ENCODE data around the gene AHCYL2. TPM values are rescaled to one million over a fixed set of nuclear protein-coding genes. Genes with fewer than 3 reads are reported as not detected.

The AHCYL2 gene
- total RNA-seq, 4 donors from 2014 or later, result 22.7 to 41.0 (median 35.7) TPM

DNA sequence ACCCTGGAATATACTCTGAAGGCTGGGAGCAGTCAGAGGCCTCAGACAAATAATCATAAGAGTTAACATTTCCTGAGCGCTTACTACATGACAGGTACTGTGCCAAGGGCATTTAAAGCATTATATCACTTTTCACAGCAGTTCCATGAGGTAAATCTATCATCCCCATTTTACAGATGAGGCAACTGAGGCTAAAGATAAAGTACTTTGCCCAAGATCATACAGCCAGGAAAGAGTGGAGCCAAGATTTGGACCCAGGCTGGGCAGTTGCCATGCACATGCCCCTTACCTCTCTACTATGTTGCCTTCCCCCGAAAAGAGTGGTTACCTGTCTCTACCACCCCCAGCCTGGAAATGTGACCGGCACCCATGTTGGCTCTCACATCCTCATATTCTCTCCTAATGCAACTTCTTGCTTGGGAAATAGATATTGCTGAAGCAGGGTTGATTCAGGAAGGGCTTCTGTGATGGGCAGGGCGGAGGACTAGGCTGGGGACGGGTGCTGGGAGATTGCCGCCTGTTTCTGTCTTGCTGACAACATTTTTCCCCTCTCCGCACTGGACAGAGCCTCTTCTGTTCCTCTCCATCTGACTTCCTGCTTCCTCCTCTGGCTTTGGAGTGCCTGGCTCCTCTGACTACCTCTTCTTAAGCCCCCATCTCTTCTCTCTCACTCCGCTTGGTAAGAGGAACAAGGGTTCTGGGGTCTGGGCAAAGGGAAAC lies 22.6 kb upstream of the AHCYL2 start:
- no peak for ATAC-seq

GRCh38 chr7:129203050-129203741 lies 21.6 kb upstream of the AHCYL2 start:
- Histone ChIP-seq H3K27me3 (no peaks in the 10 kb centered on the region), H3K4me1 (no peaks in the 10 kb centered on the region), H3K36me3 (no peaks in the 10 kb centered on the region), H3K27ac (no peak overlapping the region), H3K9me3 (no peaks in the 10 kb centered on the region), H3K4me3 (no peak overlapping the region)
- TF ChIP-seq CTCF (IDR thresholded peaks at IDR 0.05 in 4 of 5, conservative IDR thresholded peaks at IDR 0.05 in 1 of 5) (no peak), POLR2A (IDR thresholded peaks at IDR 0.05) (no peak)
- no peak for ATAC-seq
- intact Hi-C loops (cut with DNase I; ENCODE audit: low total_unique reads) (no loop called here), in situ Hi-C loops (cut with MboI; ENCODE audit: low sequenced_read_pairs in 4 of 4) (loop anchor here in 2 of 4 donors (5.0 to 25.0 kb wide), 2 partner anchors 41 to 259 kb away; no protein-coding TSS in a partner anchor)
- DNase-seq, result no peak

More for the DNA sequence above, 22.6 kb upstream of the AHCYL2 start:
- no peaks in the 10 kb centered on the region for H3K27me3 ChIP-seq
- H3K9me3 ChIP-seq, result no peaks in the 10 kb centered on the region
- no peaks in the 10 kb centered on the region for H3K4me1 ChIP-seq
- no peak overlapping the region for H3K4me3 ChIP-seq
- no peak for DNase-seq
- intact Hi-C loops (cut with DNase I; ENCODE audit: low total_unique reads) (no loop called here), in situ Hi-C loops (cut with MboI; ENCODE audit: low sequenced_read_pairs in 4 of 4) (loop anchor here in 2 of 4 donors (5.0 to 25.0 kb wide), 2 partner anchors 40 to 260 kb away; no protein-coding TSS in a partner anchor)
- no peak overlapping the region for H3K27ac ChIP-seq
- H3K36me3 ChIP-seq, result no peaks in the 10 kb centered on the region
- TF ChIP-seq POLR2A (IDR thresholded peaks at IDR 0.05) (no peak), CTCF (IDR thresholded peaks at IDR 0.05 in 4 of 5, conservative IDR thresholded peaks at IDR 0.05 in 1 of 5) (no peak)

GRCh38 chr7:129205126-129205818 lies 19.6 kb upstream of the AHCYL2 start:
- no peaks in the 10 kb centered on the region for H3K9me3 ChIP-seq
- DNase-seq (no peak), ATAC-seq (no peak)
- in situ Hi-C loops (cut with MboI; ENCODE audit: low sequenced_read_pairs in 4 of 4), result loop anchor here in 1 of 4 donors (25.0 kb wide), 1 partner anchor 257 kb away; no protein-coding TSS in a partner anchor
- H3K4me1 ChIP-seq, result no peaks in the 10 kb centered on the region
- H3K36me3 ChIP-seq, result no peaks in the 10 kb centered on the region
- intact Hi-C loops (cut with DNase I; ENCODE audit: low total_unique reads), result no loop called here
- no peak overlapping the region for H3K4me3 ChIP-seq
- no peaks in the 10 kb centered on the region for H3K27me3 ChIP-seq
- no peak for TF ChIP-seq CTCF (IDR thresholded peaks at IDR 0.05 in 4 of 5, conservative IDR thresholded peaks at IDR 0.05 in 1 of 5)
- TF ChIP-seq POLR2A (IDR thresholded peaks at IDR 0.05), result no peak
- H3K27ac ChIP-seq, result no peak overlapping the region

- H3K27ac ChIP-seq, result no peak overlapping the region
- no peak for TF ChIP-seq CTCF (IDR thresholded peaks at IDR 0.05 in 4 of 5, conservative IDR thresholded peaks at IDR 0.05 in 1 of 5)
- no peak for TF ChIP-seq POLR2A (IDR thresholded peaks at IDR 0.05)
- intact Hi-C loops (cut with DNase I; ENCODE audit: low total_unique reads), result no loop called here
- H3K9me3 ChIP-seq, result no peaks in the 10 kb centered on the region
- no peaks in the 10 kb centered on the region for H3K36me3 ChIP-seq
- H3K4me1 ChIP-seq, result peaks cover 0 to 3% of the 10 kb centered on the region in 2 donors
- no peak overlapping the region for H3K4me3 ChIP-seq
- DNase-seq, result no peak
- no peaks in the 10 kb centered on the region for H3K27me3 ChIP-seq
- in situ Hi-C loops (cut with MboI; ENCODE audit: low sequenced_read_pairs in 4 of 4), result loop anchor here in 1 of 4 donors (25.0 kb wide), 1 partner anchor 256 kb away; no protein-coding TSS in a partner anchor
- ATAC-seq, result no peak
Observed at GRCh38 chr7:129205987-129206785, 18.6 kb upstream of the AHCYL2 start.

Measured in gastrocnemius medialis (tissue), 4 donors.